UCSD-AML1 (cell line): Measurements from ENCODE around the gene APOC3.
A peak's percentile ranks its signal among the peaks of the same experiment; 100 is the strongest.

Experiments
- DNase-seq: peaks from one replicate; lab custom pipeline; 2025; ENCODE audit not compliant: unreplicated experiment; lab: John Stamatoyannopoulos, UW

The APOC3 gene

GRCh38 chr11:116847612-116848011 is 17.9 kb downstream of the APOC3 start:
- DNase-seq = no peak

DNA sequence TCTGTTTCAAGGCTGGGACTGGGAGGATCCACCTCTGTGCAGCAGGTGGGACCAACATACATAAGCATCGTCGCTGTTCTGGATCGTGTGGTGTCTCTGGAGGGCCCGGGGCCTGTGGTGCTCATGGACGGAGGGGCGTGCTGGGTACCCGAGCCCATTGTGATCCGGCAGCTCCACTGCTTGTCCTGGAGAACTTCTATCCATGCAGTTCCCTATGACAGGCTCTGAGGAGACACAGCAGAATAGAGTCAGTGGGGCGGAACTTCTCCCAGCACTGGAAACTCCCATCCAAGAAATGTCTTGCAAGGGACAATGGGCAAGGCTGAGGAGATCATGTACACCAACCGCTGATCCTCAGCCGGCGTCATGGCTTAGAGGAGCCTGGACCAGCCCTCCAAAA is 19.4 kb downstream of the APOC3 start:
- no peak for DNase-seq

- no peak for DNase-seq
Measured at GRCh38 chr11:116849486-116849885, 19.8 kb downstream of the APOC3 start.

GRCh38 chr11:116851626-116852025 is 21.9 kb downstream of the APOC3 start:
- DNase-seq = peak; percentile 70

GRCh38 chr11:116852261-116853031 is 22.7 kb downstream of the APOC3 start:
- DNase-seq = no peak

GRCh38 chr11:116853461-116854073 is 23.9 kb downstream of the APOC3 start:
- DNase-seq = peak; percentile 31

GRCh38 chr11:116855413-116855812 is 25.7 kb downstream of the APOC3 start:
- DNase-seq = no peak

DNA sequence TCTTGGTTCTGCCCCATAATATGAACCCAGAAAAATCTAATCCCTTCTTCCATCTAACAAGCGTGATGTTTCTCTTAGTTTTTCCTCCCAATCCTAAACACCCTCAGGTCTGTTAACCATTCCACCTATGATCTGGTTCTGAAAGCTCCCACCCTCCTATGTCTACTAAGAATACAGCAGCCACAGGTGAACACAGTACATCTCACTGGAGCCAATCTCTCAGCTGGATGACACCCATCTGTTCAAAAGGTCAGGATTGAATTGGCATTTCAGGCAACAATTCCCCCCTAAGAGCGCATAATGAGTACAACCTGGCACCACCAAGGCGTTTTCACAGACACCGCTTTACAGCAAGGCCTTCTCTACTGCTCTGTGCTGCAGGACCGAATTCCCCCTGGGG is 26.7 kb downstream of the APOC3 start:
- DNase-seq = no peak

DNA sequence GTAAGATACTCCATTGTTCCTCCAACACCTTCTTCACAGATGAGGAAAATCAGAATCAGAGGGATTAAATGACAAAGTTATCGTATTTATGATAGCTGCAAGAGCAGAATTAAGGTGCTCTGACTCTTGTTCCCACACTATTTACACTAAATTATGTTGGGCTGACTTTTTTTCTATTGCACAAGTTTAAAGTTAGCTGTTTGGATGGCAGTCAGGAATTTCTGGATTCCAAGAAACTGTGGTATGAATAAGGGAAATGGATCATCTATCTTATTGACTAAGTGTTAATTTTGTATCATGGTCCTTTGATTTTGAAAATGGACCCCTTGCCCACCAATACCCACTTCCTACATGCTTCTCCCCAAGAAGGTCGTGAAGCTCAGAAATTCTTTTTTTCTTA is 27.6 kb downstream of the APOC3 start:
- no peak for DNase-seq

- DNase-seq = no peak
Measured at GRCh38 chr11:116857936-116858335, 28.2 kb downstream of the APOC3 start.

DNA sequence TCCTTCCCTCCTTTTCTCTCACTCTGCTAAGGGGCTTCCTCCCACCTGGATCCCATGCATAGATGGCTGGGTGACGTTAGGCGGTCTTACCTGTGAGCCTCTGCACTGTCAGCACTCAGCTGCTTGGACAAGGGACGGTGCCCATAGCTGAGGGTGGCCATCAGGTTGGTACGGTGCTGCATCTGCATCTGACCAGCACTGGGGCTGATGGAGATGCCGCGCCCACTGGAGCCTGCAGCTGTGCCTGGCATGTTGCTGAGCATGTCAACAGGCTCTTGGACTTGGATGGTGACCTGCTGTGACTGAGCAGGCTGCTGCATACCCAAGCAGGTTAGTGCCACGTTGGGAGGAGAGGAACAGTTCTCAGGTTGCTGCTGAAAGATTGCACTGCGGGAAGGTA is 29.5 kb downstream of the APOC3 start:
- no peak for DNase-seq

- DNase-seq = no peak
Measured at GRCh38 chr11:116860303-116860702, 30.6 kb downstream of the APOC3 start.

DNA sequence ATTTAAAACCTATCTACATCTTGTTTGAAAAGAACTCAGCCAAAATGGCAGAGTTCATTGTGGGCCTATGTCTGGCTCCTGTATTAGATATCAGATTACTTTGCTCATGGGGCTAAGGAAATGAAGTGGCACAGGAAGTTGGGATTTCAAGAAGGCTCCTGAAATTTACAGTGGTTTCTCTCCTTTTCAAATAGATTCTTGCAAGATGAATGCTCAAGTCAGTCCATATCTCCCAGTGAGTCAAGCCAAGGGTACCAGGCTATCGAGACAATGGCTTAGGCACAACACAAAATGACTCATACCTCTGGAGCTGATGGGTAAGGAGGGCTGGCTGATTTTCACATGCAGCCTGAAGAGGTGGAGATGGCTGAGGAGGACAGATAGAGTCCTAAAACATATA is 31.8 kb downstream of the APOC3 start:
- no peak for DNase-seq

- no peak for DNase-seq
Measured at GRCh38 chr11:116862185-116862584, 32.5 kb downstream of the APOC3 start.

DNA sequence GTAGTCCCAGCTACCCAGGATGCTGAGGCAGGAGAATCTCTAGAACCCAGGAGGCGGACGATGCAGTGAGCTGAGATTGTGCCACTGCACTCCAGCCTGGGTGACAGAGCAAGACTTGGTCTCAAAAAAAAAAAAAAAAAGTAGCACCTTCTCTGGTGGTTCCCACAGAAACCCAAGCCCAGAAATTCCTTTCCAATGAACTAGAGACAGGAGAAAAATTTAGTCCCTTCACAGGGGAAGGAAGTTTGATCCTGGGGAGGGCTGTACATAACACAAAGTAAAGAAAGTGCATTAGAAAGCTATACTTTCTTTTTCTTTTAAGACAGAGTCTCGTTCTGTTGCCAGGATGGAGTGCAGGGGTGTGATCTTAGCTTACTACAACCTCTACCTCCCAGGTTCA is 33.2 kb downstream of the APOC3 start:
- no peak for DNase-seq

DNA sequence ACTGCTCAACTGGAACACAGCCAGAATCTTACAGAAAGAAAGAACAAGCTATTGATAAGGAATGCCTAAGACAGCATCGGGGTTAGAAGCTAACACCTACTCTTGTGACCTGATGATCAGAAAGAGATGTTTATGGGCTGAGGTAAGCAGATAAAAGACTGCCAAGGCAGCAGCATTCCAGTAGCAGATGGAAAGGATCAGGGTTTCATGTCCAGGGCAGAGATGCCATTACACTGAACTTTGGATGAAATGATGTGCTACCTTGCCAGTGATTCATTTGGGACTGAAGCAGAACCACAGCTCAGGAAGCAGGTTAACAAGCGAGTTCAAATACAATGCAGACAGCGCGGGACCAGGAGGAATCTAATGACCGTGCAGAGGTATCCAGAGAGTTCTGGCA is 34.8 kb downstream of the APOC3 start:
- DNase-seq = no peak

DNA sequence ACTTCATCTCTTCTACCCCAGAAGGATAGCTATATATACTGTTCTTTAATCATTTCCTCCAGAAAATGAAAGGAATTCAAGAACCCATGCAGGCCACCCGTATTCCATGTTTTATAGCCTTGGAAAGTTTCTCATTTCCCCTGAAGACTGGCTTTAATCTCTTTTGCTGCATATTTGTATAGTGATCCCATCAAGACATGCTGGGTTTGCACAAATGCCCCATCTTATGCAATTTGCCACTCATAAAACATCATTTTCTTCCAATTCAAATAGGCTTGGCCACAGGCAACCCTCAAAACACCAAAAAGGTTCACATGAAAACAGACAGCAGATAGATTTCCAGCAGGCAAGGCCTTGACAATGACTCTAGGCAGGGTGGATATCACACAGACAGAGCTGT is 36.0 kb downstream of the APOC3 start:
- no peak for DNase-seq

GRCh38 chr11:116866804-116867455 is 37.2 kb downstream of the APOC3 start:
- DNase-seq = no peak

DNA sequence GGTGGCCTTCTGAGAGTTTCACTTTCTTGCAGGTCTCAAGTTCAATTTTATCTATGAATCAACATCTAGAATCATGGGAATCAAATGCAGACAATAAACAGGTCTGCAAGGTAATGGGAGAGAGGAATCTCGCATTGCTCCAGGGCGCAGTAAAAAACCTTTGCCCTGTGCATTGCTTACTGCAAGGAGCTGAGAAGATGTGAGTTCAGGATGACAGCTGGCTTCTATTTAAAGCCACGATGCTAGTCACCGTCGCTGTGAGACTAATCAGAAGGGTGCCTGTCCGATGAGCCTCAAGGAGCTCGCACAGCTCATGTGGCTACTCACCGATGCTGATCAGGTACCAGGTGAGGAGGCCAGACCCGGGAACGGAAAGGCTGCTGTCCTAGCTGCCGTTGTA is 37.9 kb downstream of the APOC3 start:
- no peak for DNase-seq

DNA sequence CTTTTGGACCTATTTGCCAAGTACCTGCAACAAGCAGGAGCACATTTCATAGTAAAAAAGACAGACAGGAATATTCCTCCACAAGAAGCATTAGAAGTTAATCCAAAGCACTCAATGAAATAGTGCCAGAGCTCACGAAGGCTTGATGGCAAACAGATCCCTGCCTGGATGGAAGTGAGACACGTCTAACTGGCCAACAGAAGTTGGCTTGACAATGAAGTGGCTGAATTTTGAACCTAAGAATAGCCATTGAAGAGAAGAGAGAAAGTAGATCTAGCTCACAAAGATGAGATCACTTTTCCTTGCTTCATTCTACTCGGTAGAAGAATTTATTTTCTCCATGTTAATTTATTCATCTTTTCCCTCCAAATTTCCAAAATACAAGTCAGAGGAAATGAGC is 38.4 kb downstream of the APOC3 start:
- no peak for DNase-seq

DNA sequence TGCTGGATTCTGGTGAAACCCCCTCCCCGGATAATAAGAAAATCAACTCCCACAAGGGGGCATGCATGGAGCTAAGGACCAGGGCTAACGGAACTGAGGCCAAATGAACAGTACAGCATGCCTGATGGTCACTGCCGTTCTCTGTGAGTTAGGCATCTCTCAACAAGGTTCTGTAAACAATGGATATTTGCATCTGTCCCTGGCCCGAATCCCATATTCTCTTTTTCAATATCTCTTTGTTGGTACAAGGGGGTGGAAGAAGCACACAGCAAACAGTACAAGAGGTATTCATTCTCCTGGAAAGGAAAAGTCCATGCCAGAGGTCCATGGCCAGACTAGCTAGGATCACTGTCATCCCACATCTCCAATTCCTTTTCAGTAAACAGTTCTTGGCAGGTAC is 39.9 kb downstream of the APOC3 start:
- DNase-seq = no peak

DNA sequence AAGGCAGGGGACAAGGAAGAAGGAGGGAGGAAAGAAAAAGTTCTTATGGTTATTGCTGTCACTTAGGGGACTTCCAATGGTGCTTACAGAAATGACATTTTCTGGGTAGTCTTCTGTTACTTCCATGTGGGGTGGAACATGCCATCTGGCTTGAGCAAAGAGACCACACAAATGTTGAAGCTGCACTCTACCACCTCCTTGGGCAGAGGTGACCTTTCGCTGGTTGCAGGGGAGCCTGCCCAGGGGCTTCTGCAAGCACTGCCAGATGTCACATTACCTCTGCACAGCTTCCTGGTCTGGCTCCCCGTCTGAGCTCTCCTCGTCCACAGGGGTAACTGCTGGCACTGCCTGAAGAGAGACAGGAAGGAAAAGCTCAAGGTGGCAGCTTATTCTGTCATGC is 40.3 kb downstream of the APOC3 start:
- DNase-seq = peak; percentile 73
